NCI-H1105 (cell line): ENCODE data around the gene PLK1.
"Not testable (repeated sequence)": the region's sequence is repeated elsewhere in the genome, so short reads cannot be mapped to it uniquely, and the experiment has no call there.

Experiments
- DNase-seq: peaks from one replicate; lab custom pipeline; 2025; lab: John Stamatoyannopoulos, UW

The PLK1 gene

DNA sequence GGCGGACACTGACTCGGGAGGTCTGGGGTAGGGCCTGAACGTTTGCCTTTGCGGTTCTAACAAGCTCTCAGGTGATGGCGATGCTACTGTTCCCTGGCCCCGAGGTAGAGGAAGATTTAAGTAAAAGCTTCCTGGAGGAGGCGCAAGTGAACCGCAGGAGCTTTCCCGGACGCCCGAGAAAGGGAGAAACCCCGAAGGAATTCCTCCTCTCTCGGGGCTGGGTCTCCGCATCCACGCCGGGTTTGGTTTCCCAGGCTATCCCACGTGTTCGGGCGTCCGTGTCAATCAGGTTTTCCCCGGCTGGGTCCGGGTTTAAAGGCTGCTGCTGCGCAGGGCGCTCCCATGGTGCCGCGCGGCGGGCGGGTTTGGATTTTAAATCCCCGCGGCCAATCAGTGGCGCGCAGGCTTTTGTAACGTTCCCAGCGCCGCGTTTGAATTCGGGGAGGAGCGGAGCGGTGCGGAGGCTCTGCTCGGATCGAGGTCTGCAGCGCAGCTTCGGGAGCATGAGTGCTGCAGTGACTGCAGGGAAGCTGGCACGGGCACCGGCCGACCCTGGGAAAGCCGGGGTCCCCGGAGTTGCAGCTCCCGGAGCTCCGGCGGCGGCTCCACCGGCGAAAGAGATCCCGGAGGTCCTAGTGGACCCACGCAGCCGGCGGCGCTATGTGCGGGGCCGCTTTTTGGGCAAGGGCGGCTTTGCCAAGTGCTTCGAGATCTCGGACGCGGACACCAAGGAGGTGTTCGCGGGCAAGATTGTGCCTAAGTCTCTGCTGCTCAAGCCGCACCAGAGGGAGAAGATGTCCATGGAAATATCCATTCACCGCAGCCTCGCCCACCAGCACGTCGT, at the start of gene PLK1:
TSS of gene PLK1 (plus strand) at position 460 of the 844 bp plus-strand sequence. CDS start at position 504, 44 bp downstream.
- DNase-seq: peak; percentile 84

DNA sequence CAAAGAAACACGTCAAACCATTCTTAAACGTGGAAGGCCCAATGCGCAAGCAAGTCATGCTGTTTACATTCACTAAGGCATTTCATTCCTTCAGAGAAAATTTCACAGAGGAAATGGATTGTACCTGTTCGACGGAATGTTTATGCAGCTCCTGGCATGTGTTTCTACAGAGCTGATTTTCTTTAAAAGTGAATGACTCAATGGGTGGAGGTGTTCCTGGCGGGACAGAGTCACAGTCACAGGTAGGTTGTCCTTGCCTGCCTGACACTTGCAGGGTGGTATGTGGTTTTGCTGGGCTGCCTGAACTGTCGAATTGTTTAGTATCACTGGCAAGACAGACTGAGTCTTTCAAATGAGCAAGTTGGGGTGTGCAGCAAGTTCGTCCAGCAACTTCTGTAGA, 49.2 kb upstream of the PLK1 start:
- DNase-seq: no peak

DNA sequence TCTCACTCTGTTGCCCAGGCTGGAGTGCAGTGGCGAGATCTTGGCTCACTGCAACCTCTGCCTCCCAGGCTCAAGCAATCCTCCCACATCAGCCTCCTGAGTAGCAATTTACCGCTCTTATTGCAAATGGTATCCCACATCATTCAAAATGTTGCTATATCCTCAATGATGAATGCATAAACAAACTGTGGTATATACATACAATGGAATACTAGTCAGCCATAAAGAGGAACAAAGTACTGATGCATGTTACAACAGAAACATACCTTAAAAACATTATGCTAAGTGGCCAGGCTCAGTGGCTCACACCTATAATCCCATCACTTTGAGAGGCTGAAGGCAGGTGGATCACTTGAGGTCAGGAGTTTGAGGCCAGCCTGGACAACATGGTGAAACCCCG, 46.8 kb upstream of the PLK1 start:
- DNase-seq: not testable (repeated sequence)

DNA sequence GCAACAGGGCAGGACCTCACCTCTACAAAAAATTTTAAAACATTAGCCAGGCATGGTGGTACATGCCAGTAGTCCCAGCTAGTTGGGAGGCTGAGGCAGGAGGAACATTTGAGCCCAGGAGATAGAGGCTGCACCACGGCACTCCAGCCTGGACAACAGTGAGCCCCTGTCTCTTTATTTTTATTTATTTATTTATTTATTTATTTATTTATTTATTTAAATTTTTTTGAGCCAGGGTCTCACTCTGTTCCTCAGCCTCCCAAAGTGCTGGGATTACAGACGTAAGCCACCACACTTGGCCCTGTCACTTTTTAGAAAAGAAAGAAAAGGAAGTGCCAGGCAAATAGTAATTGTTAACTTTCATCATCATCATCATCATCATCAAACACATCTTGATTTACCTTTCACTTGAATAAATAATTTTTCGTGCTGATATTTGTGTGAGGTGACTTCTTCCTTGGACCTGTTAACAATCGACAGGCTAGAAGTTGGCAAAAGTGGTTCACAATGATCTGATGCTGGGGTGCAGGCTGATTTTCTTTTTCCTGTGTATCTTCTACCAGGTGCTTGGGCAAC, 44.1 kb upstream of the PLK1 start:
- no peak for DNase-seq

DNA sequence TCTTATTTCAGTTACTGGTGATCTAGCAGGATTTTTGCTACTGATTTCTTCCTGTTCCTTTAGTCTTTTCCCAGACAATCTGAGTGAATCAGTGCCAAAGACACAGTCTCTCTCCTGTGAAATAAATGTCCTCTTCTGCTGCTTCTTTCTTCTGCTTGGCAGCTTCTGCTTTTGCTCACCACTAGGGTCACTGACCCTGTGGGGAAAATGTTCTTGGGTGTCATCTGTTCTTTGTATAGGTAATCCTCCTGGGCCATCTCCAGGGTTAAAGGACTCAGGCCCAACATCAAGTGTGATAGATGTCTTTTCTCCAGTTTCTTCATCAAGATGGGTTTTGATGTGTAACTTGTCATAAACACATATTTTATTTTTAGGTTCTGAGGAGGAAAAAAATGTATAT, 42.7 kb upstream of the PLK1 start:
- no peak for DNase-seq

DNA sequence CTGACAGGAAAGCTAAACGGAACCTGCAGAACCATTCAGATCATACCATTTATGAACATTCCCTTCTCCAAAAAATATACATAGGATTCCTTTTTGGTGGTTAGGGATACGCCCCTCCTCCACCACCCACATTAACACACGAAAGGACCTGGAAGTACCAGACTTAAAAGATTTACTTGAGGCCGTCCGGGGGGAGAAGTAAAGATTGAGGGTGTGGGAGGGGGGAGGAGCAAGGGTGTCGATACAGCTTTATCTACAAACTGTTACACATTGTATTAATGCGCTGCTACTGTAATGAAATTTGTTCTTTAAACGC, 38.1 kb upstream of the PLK1 start:
- no peak for DNase-seq

DNA sequence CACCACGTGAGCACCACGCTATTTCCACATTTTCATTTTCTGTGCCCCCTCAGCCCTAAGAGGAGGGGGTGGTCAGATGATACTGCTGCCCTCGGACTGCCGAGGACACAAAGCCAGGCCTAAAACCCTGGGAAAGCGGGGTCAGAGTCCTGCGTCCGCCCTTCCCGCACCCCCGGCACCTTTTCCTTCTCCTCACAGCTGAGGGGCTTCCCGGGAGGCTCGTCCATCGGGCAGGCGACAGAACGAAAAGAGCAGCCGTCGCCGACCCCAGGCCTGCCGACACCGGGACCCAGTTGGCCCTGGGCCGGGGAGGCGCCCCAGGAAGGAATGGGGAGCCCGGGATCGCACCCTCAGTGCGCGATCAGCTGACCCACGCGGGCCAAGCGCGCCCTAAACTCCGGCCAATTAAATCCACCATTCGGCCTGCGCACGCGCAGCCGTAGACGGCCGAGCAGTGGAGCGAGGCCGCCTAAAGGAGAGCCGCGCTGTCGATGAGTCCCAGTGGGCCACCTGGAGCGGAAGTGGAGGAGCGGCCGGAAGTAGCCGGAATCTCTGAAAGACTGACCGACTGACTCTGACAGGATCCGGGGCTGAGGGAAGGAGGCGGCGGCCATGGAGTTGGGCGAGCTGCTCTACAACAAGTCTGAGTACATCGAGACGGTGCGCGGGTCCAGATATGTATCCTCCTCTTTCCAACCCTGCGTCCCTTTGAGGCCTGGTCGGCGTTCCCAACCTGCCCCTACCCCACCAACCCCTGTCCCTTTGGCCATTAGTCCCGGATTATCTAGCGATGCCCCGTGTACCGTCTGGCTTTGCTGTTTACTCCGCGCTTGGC, 37.5 kb upstream of the PLK1 start, which contains the start of the genes DCTN5 and PALB2:
TSS of gene DCTN5 (plus strand) at position 536 of the 835 bp plus-strand sequence. CDS start at position 613, 77 bp downstream.
TSS of gene PALB2 (minus strand) at position 380 of the 835 bp plus-strand sequence. CDS start at position 227, 153 bp downstream.
- DNase-seq: peak; percentile 88

DNA sequence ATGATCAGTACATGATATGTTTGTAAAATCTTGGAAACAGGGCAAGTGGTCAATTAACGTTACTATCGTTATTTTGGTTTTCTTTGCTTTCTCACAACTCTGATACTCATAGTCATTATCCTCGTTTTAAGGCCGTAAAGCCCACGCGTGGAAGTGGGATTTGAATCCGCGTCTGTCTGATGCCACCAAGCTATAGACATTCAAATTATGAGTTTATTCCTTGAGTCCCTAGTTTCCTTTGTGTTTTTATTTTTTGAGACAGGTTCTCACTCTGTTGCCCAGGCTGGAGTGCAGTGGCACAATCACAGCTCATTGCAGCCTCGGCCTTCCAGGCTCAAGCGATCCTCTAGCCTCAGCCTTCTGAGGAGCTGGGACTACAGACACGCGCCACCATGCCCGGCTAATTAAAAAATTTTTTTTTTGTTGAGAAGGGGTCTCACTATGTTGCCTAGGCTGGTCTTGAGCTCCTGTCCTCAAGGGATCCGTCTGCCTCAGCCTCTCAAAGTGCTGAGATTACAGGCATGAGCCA, 36.4 kb upstream of the PLK1 start:
- no peak for DNase-seq

DNA sequence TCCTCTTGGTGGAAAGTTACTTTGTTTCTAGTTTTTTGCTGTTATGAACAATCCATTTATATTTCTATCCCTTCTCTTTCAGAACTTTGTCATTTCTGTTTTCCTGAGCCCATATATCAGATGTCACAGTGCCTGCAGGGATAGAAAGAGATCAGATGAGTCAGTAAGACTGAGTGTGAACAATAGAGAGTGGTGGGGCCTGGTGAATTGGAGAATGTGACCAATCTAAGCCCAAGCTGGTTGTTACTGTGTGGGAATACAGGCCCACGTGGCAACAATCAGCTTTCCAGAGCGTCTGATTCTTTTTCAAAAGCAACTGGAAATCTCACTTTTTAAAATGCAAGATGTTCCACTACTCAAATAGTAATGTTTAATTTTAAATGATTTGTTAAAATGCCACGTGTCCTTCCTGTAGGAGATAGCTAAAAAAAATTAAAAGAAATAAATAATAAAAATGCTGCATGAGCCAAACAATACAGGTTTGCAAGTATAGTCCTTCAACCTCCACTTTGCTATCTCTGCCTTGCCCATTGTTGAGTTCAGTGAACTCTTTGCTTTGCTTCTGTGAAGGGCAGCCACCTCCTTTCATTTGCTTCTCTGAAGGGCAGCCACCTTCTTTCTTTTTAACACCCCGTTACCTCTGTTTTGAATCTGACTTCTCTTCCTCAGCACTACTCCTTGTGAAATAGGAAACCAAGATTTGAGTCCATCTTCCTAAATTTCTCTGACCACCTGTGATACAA, 27.8 kb upstream of the PLK1 start:
- DNase-seq: no peak

DNA sequence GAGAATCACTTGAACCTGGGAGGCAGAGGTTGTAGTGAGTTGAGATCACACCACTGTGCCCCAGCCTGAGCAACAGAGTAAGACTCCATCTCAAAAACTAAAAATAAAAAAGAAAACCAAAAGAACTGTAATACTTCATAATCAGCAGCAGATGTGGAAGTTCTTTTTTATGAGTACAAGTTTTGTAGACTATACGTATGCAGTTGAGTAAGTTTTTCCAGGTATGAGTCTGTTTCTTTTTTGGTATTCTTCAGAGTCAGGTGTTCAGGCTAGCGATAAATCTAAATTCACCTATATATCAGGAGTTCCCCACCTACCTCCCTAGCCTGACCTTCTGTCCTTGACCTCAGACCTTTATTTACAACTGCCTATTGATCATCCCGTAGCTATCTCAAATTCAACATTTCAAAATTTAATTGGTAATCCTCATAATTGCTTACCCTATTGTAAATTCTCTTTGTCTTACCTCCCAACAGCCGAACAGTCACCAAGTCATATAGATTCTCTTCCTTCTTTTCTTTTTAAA, 26.7 kb upstream of the PLK1 start:
- no peak for DNase-seq

DNA sequence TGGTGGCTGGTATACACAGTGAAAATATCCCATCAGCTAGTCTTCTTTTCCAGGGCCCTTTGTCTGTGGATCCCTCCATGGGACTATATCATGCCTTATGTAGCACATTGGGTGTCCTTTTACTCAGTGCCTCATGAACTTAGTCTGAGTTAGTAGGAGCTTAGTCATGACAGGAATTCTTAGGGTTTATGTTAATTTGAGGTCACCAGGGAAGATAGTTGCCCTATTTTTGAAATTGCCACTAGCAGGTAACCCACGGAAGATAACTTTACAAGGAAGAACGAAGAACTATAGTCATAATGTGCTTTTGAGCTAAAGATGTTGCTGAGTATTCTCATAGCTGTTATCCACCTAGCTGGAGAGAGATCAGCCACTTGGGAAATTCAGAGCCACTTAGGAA, 14.8 kb upstream of the PLK1 start:
- no peak for DNase-seq

DNA sequence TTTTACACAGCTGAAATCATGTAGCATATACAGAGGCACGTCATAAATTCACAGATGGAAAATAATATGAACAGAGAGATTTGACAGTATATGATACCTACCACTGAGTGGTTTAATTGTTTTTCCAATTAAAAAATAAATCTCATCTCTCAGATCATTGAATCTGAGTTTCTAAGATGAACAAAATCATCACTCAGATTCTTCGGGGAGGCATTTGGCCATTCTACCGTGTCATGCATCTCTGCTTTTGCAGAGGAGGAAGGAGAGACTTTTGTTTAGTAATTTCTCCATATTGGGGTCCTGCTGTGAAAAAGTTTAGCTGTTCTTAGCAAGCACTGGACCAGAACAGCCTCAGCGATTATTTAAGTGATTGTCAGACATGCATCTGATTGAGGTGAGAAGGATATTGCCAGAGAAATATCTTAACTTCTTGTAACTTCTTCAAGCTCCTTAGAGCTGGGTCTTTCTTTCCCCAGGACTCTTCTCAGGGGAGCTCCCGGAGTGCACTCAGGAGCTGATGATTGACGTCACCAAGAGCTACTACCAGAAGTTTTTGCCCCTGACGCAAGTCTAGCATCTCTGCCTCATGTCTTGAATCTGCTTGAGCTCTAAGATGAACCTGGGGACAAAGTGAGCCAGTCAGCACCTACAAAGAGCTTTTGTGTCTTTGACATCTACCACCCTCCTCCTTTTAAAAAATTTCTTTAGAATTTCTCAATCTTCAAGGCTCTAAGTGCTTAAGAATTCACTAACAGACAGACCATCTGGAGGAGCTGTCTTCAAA, 11.9 kb upstream of the PLK1 start:
- no peak for DNase-seq

DNA sequence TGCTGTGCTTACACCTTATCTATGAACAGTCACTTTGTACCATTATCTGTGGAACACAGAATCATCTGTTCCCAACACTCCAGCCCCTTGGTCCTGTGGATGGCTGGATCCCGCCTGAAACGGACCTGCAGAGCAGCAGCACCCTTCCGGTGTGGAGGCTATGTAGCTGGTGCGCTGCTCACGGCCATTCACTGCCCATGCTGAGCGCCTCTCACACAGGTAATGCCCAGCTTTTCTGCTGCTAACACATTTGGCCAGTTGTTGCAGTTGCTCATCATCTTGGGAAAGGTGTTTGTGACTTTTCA, 11.4 kb upstream of the PLK1 start:
- no peak for DNase-seq

DNA sequence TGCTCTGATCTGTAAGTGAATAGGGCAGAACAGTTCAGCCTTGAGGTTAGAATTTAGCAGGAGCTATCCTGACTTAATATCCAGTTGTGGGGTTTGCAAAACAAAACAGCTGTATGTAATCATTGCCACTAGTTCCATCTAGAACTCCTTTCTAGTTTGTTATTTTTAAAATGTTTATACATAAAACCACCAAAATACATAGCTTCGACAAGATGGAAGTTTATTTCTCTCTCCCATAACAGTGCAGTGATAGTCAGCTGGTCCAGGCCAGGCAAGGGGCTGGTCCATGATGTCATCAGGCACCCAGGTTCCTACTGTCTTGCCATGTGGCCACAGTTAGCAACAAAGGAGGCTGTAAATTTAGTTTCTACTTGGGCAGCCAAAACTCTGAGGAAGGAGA, 10.5 kb upstream of the PLK1 start:
- no peak for DNase-seq

DNA sequence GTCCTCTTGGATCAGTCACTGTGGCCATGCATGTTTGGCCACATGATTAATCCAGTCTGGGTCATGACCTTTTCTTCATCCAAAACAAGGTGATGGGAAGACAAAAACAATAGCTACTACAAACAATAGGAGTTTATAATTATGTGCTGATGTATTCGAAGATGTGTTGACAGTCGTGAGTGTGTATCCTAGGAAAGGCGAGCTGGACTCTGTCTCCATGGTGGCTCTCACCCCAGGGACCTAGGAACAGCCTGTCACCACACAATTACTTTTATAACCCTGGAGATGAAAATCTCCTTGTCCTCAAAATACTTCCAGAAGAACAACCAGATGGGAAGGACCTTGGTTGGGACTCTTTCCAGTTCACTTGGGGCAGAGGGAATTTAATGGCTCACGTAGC, 9.8 kb upstream of the PLK1 start:
- no peak for DNase-seq

DNA sequence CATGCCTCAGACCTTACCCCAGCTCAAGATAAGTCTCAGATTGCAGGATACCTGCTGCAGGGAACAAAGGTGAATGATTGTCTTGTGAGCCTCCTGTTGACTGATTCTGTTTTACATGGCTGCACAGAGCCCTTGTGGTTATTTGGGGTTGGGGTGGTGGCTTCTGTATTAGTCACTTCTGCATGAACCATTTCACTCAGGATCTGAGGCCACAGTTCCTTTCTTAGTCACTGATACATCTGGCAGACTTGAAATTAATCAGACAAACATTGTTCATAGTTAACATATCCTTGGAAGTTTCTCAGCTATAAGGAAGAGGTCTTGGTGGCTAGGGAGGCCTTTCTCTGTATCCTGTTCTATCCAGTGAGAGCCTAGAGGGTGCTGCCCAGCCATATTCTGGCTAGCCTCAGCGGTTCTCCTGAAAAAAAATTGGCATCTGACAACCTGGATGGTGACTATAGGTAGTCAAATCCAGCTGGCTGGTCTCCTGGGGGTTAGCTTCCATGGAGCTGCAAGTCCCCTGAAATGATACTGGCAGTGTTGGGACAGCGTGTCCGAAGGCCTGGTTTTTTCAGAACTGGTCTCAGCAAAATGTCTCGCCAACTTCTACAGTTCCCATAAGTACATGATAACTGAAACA, 8.4 kb upstream of the PLK1 start:
- no peak for DNase-seq

DNA sequence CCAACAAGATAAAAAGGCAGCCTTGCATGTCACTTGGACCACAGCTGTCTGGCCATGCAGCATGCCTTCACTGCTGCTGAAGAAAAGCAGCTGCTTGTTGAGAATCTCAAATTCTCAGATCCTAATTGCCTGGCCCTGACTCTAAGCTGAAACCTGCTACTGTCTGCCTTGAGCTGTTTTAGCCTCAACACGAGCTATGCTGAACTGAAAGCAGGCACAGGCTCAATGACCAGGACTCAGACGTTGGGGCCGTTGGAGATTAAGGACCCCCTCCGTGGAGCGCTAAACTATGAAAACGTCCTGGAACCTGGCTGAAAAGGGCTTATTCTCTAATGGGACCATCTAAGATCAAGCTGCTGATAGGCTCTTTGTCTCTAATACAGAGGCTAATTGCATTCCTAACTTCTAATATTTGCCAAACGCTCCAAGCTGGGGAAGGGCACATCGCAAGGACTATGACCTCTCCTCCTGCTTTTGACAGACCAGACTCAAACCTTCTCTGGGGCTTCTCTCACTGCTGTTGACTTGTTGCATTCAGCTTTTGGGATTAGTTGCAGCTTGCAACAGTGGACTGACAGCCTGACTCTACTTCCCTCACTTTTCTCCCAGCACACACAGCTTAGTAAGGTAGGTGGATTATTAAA, 4.6 kb upstream of the PLK1 start:
- no peak for DNase-seq

DNA sequence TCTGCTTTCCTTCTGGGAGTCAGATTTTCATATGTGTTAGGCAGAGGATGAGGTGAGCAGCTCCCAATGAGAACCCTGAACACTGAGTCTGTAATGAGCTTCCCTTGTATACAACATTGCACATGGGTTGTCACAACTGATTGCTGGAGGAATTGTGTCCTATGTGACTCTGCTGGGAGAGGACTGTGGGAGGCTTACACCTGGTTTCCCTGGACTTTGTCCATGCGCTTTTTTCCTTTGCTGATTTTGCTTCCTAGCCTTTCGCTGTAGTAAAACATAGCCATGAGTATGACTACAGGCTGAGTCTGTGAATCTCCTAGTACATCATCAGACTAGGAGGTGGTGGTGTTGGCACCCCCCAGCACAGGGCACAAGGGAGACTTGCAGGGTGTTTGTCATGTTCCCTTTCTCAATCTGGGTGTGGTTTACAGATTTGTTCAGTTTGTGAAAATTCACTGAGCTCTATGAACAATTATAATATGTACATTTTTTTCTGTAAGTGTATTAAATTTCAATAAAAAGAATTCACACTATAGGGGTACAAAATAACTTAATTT, 1.7 kb upstream of the PLK1 start:
- no peak for DNase-seq

DNA sequence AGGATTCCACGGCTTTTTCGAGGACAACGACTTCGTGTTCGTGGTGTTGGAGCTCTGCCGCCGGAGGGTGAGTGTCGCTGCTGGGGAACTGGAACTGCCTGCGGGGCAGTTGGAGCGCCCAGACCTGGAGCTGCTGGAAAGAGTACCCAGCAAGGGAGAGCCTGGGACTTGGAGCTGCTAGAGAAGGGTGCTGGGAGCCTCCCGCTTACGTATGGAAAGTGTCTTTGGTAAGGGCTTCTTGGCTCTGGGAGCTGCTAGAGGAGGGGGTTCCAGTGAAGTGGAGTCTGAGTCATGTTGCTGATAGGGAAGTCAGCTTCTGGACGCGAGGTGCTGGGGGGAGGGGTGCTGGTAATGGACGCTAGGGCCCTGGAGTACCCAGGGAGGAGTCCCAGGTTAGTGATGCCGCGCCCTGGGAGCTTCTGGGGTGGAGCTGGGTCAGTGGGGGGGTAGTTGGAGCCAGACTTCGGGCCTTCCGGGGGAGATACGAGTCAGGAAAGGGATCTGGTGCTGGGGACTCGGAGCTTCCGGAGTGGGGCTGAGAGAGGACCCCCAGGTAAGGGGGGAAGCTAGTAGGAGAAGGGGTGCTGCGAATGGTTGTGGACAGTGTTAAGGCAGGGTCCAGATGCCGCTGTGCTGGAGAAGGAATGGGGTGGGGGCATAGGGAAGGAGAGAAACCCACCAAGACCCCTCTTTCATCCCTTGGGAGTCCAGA, 741 bp downstream of the PLK1 start:
- peak; percentile 26 for DNase-seq
